Activated CD8-positive, alpha-beta T cell treated with anti-CD3 and anti-CD28 coated beads, Interleukin-2, amount 10 ng/mL, durations not matched to agents 7 days and 5 days (primary cell): ENCODE data around the gene COL11A1. TPM values are rescaled to one million over a fixed set of nuclear protein-coding genes. Genes with fewer than 3 reads are reported as not detected.
"Not testable (repeated sequence)": the region's sequence is repeated elsewhere in the genome, so short reads cannot be mapped to it uniquely, and the experiment has no call there.

Experiments used
- ATAC-seq: fragments of 150-1000 bp; cut with Tn5 transposase; one replicate; pipeline ENCODE4 v1.10.0; 2021; ENCODE audit warnings: moderate library complexity
- CTCF ChIA-PET: fragments of 350-600 bp; sonication (Branson Sonifier 250); formaldehyde crosslinking; loops from one replicate; lab custom pipeline; 2021; ENCODE audit warnings: antibody characterized with exemption; lab: Charles Lee
- POLR2A ChIA-PET: fragments of 350-600 bp; sonication (Branson Sonifier 250); formaldehyde crosslinking; loops from one replicate; lab custom pipeline; 2021; ENCODE audit warnings: antibody characterized with exemption; lab: Charles Lee
- DNase-seq: peaks from one replicate; pipeline ENCODE4 v3.0.0-alpha.2; 2020
- H3K27ac Mint-ChIP-seq: one replicate; pipeline ENCODE4 v1.8.0; 2021; ENCODE audit warnings: mild to moderate bottlenecking, mixed read lengths
- H3K27me3 Mint-ChIP-seq: one replicate; pipeline ENCODE4 v1.8.0; 2021; ENCODE audit warnings: low read depth, mixed read lengths
- H3K36me3 Mint-ChIP-seq: one replicate; pipeline ENCODE4 v1.8.0; 2021; ENCODE audit warnings: low read depth, mixed read lengths
- H3K4me1 Mint-ChIP-seq: one replicate; pipeline ENCODE4 v1.8.0; 2021; ENCODE audit warnings: low read depth, mixed read lengths
- H3K4me3 Mint-ChIP-seq: one replicate; pipeline ENCODE4 v1.8.0; 2021; ENCODE audit warnings: mild to moderate bottlenecking, mixed read lengths
- H3K9me3 Mint-ChIP-seq: one replicate; pipeline ENCODE4 v1.8.0; 2022; ENCODE audit warnings: mixed read lengths; ENCODE audit not compliant: insufficient read depth
- total RNA-seq, 2 experiments: library from RNA; stranded (reverse); gene quantifications; one replicate each; pipeline ENCODE4 v1.2.3, GENCODE V29; 2021

The COL11A1 gene
- total RNA-seq, 2 experiments from 2014 or later, result not detected

DNA sequence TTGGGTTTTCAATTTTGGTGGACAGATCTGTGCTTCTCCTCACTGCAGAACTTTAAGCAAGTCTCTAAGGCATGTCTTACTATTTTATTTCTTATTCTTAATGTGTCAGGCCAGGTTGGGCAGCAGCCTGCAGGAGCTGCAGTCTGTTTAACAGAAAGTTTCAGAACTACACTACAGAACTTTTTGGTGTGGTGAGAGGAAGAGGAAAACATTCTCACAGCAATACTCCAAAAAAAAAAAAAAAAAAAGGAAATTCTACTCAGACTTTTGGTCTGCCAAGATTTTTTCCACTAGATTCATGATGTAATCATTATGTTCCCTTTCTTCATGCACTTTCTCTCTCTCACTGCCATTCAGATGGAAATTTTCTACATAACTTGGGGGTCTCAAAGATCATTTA is 255.2 kb downstream of the COL11A1 start:
- ChIA-PET POLR2A (no interaction called here), CTCF (no interaction called here)
- no peak for ATAC-seq
- H3K27ac Mint-ChIP-seq, result no peak overlapping the region
- peaks cover 6% of the 10 kb centered on the region for H3K9me3 Mint-ChIP-seq
- no peak overlapping the region for H3K4me3 Mint-ChIP-seq
- no peaks in the 10 kb centered on the region for H3K36me3 Mint-ChIP-seq
- no peak for DNase-seq
- no peaks in the 10 kb centered on the region for H3K4me1 Mint-ChIP-seq
- no peaks in the 10 kb centered on the region for H3K27me3 Mint-ChIP-seq

DNA sequence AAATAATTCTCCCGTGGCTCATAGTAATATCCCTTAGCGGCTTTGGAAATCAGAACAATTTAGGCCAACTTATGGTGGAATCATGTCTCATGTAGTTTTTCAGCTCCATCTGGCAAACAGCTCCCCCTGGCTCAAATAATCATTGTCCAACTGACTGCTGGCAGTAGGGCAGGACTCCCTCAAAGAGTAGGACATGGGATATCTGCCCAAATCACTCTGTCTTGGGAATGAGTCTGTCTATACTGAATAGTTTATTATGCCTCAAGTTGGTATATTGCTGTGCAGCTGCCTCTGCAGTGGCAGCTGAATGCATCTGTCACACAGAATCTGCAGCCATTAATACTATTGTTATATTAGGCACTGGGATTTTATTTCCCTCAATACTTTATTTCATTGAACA is 255.7 kb downstream of the COL11A1 start:
- no peaks in the 10 kb centered on the region for H3K4me1 Mint-ChIP-seq
- DNase-seq (no peak), ATAC-seq (no peak)
- no peak overlapping the region for H3K27ac Mint-ChIP-seq
- H3K36me3 Mint-ChIP-seq, result no peaks in the 10 kb centered on the region
- H3K9me3 Mint-ChIP-seq, result peaks cover 6% of the 10 kb centered on the region
- ChIA-PET POLR2A (no interaction called here), CTCF (no interaction called here)
- H3K4me3 Mint-ChIP-seq, result no peak overlapping the region
- no peaks in the 10 kb centered on the region for H3K27me3 Mint-ChIP-seq

DNA sequence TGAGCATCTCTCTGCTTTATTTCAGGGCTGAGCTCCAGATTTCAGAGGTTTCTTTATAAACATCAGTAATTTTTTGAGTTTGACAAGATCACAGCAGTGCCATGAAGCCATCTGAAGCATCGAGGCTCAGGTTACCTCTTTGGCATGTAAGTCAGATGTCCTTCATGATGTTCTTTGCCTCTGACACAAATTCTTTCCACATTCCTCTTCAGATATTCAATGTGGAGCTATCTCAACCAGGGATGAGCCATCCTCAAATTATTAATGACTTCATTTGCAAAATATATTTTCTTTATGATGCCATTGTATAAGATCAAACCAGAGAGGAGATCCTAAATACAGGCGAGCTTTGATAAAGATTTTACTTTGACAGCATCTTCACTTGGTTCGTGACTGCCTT is 256.7 kb downstream of the COL11A1 start:
- H3K36me3 Mint-ChIP-seq, result no peaks in the 10 kb centered on the region
- POLR2A ChIA-PET, result no interaction called here
- no peak for ATAC-seq
- CTCF ChIA-PET, result no interaction called here
- no peaks in the 10 kb centered on the region for H3K4me1 Mint-ChIP-seq
- DNase-seq, result no peak
- no peak overlapping the region for H3K27ac Mint-ChIP-seq
- H3K27me3 Mint-ChIP-seq, result no peaks in the 10 kb centered on the region
- no peak overlapping the region for H3K4me3 Mint-ChIP-seq
- H3K9me3 Mint-ChIP-seq, result peaks cover 4% of the 10 kb centered on the region

DNA sequence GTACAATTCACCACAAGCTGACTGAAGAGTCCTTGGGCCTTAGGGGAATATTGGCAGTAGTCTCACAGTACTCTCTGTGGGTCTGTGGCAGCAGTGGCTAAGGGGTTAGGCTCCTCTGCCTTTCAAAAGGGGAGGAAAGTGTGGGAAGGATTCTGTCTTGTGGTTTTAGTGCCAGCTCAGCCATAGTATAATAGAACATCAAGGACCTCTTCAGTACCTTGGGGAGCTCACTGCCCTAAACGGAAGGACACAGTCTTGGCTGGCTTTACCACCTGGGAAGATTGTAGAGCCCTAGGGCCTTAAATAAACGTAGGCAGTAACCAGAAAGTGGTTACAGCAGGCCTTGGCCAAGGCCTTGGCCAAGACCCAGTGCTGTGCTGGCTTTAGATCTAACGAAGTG is 265.7 kb downstream of the COL11A1 start:
- Mint-ChIP-seq H3K9me3 (peaks cover 13% of the 10 kb centered on the region), H3K27ac (no peak overlapping the region), H3K27me3 (no peaks in the 10 kb centered on the region), H3K36me3 (no peaks in the 10 kb centered on the region), H3K4me1 (no peaks in the 10 kb centered on the region), H3K4me3 (no peak overlapping the region)
- DNase-seq (no peak), ATAC-seq (no peak)
- CTCF ChIA-PET, result no interaction called here
- POLR2A ChIA-PET, result no interaction called here

DNA sequence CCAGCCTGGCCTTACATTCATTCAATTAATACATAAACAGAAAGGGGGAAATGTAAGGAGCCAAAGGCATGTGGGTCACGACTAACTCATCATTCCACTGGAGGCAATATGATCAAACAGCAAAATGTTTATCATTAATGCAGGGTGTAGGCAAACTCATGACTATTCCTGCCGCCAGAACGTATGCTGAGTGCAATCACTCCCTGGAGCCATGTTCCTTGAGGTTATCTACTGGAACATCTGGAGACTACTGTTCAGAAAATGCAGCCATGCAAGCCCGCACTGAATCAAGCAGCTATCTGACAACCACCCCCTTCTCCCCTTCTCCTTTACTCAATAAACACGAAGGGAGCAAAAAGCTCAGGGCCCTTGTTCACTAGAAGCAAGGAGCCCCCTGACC is 267.6 kb downstream of the COL11A1 start:
- POLR2A ChIA-PET, result no interaction called here
- no peak for ATAC-seq

DNA sequence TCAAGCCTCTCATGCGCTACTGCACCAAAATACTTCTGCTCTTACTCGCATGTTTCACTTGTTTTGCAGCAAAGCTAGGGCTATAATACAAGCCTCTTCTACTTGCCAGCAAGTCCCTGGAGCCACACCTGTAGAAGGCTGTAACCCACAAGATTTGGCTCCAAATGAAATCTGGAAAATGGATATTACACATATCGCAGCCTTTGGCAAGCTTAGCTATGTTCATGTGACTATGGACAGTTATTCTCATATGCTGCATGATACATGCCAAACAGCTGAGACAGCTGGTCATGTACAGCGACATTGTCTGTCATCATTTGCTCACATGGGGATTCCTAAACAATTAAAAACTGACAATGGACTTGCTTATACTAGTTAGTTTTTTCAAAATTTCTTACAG is 270.3 kb downstream of the COL11A1 start:
- H3K4me1 Mint-ChIP-seq, result no peaks in the 10 kb centered on the region
- no peaks in the 10 kb centered on the region for H3K36me3 Mint-ChIP-seq
- no peaks in the 10 kb centered on the region for H3K27me3 Mint-ChIP-seq
- H3K27ac Mint-ChIP-seq, result no peak overlapping the region
- ChIA-PET CTCF (no interaction called here), POLR2A (no interaction called here)
- peaks cover 4% of the 10 kb centered on the region for H3K9me3 Mint-ChIP-seq
- DNase-seq, result no peak
- no peak overlapping the region for H3K4me3 Mint-ChIP-seq
- no peak for ATAC-seq

More for the DNA sequence above, 267.6 kb downstream of the COL11A1 start:
- Mint-ChIP-seq H3K27ac (no peak overlapping the region), H3K36me3 (no peaks in the 10 kb centered on the region), H3K4me3 (no peak overlapping the region), H3K4me1 (no peaks in the 10 kb centered on the region), H3K27me3 (no peaks in the 10 kb centered on the region), H3K9me3 (peaks cover 4% of the 10 kb centered on the region)
- CTCF ChIA-PET, result no interaction called here
- DNase-seq, result no peak

DNA sequence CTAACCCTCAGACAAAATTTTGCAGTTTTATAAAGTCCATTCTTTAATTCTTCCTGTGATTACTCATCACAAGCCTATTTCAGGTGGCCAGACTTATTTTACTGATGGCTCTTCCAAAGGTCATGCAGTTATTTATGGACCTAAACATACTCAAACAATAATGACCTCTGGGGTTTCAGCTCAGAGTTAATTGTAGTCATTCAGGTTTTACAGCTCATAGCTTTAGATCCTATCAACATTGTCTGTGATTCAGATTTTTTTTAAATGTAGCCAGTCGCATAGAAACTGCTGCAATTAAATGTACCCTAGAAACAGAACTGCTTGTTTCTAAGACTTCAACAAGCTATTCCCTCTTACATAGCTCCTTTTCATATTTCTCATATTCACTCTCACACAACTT is 270.8 kb downstream of the COL11A1 start:
- POLR2A ChIA-PET, result no interaction called here

DNA sequence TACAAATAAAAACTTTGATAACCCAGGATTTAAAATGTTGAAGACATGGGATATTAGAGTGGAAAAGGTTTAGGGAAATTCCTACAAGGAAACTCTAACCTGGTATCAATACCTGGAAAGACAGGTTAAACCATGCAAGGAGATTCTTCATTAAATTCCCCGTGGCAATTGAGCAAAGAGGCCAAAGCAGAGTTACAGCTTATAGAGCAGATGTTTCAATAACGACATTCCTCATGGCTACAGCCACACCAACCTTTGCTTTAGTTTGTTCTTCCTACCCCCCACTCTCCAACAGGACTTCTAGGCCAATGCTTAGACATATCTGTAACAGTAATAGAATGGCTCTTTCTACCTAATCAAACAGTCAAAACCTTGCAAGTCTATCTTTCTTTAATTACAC is 271.3 kb downstream of the COL11A1 start:
- ChIA-PET POLR2A (no interaction called here), CTCF (no interaction called here)
- Mint-ChIP-seq H3K27ac (no peak overlapping the region), H3K4me1 (no peaks in the 10 kb centered on the region), H3K27me3 (no peaks in the 10 kb centered on the region), H3K9me3 (peaks cover 4% of the 10 kb centered on the region), H3K4me3 (no peak overlapping the region), H3K36me3 (no peaks in the 10 kb centered on the region)
- ATAC-seq (no peak), DNase-seq (no peak)

More for the DNA sequence above, 270.8 kb downstream of the COL11A1 start:
- H3K27me3 Mint-ChIP-seq, result no peaks in the 10 kb centered on the region
- ATAC-seq, result no peak
- no peak overlapping the region for H3K4me3 Mint-ChIP-seq
- H3K4me1 Mint-ChIP-seq, result no peaks in the 10 kb centered on the region
- CTCF ChIA-PET, result no interaction called here
- peaks cover 4% of the 10 kb centered on the region for H3K9me3 Mint-ChIP-seq
- H3K27ac Mint-ChIP-seq, result no peak overlapping the region
- no peaks in the 10 kb centered on the region for H3K36me3 Mint-ChIP-seq
- no peak for DNase-seq

DNA sequence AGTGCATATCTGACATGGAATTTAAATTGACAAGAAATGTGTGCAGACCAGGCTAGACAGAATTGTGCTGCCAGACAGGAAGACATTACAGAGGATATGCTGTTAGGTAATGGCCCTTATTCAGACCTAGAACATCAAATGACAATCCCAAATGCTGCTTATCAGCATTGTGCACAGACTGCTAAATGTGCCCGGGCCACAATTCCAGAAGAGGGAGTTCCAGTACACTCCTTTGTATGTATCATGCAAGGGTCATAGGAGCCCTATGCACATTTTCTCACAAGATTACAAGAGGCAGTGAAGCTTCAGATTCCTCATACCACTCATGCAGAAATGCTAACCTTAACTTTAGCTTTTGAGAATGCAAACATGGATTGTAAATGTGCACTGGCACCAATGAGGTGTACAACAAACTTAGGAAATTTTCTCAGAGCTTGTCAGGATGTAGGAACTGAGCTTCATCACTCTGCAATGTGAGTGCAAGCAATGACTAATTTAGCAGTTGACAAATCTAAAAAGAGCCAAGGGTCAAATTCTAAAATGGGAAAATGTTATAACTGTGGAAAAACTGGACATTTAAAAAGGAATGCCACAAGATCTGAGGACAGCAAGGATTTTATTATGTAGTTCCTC is 273.5 kb downstream of the COL11A1 start:
- no peaks in the 10 kb centered on the region for H3K27me3 Mint-ChIP-seq
- ATAC-seq, result no peak
- CTCF ChIA-PET, result no interaction called here
- H3K36me3 Mint-ChIP-seq, result no peaks in the 10 kb centered on the region
- H3K9me3 Mint-ChIP-seq, result peaks cover 4% of the 10 kb centered on the region
- DNase-seq, result no peak
- no peak overlapping the region for H3K27ac Mint-ChIP-seq
- H3K4me3 Mint-ChIP-seq, result no peak overlapping the region
- POLR2A ChIA-PET, result no interaction called here
- no peaks in the 10 kb centered on the region for H3K4me1 Mint-ChIP-seq

DNA sequence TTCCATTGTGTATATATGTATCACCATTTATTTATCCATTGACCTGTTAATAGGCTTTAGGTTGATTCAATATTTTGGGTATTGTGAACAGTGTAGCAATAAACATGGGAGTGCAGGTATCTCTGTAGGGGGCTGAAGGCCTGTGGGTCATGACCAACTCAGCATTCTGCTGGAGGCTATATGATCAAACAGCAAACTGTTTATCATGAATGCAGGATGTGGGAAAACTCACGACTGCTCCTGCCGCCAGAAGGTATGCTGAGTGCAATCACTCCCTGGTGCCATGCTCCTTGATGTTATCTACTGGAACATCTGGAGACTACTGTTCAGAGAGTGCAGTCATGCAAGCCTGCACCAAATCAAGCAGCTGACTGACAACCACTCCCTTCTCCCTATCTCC is 275.2 kb downstream of the COL11A1 start:
- CTCF ChIA-PET, result no interaction called here
- Mint-ChIP-seq H3K27ac (no peak overlapping the region), H3K4me1 (no peaks in the 10 kb centered on the region), H3K9me3 (peaks cover under 1% of the 10 kb centered on the region), H3K4me3 (no peak overlapping the region), H3K36me3 (no peaks in the 10 kb centered on the region), H3K27me3 (no peaks in the 10 kb centered on the region)
- no peak for ATAC-seq
- DNase-seq, result no peak
- POLR2A ChIA-PET, result no interaction called here

DNA sequence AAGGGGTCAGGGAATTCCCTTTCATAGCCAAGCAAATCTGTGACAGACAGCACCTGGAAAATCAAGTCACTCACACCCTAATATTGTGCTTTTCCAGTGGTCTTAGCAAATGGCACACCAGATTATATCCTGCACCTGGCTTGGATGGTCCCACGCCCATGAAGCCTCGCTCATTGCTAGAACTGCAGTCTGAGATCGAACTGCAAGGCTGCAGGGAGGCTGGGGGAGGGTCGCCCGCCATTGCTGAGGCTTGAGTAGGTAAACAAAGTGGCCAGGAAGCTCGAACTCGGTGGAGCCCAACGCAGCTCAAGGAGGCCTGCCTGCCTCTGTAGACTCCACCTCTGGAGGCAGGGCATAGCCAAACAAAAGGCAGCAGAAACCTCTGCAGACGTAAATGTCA is 281.6 kb downstream of the COL11A1 start:
- ATAC-seq, H3K4me3 Mint-ChIP-seq, H3K27ac Mint-ChIP-seq, H3K4me1 Mint-ChIP-seq, DNase-seq, H3K27me3 Mint-ChIP-seq, H3K9me3 Mint-ChIP-seq, CTCF ChIA-PET, POLR2A ChIA-PET, H3K36me3 Mint-ChIP-seq: not testable (repeated sequence)
